ENCODE data around the gene UPB1.

DNA sequence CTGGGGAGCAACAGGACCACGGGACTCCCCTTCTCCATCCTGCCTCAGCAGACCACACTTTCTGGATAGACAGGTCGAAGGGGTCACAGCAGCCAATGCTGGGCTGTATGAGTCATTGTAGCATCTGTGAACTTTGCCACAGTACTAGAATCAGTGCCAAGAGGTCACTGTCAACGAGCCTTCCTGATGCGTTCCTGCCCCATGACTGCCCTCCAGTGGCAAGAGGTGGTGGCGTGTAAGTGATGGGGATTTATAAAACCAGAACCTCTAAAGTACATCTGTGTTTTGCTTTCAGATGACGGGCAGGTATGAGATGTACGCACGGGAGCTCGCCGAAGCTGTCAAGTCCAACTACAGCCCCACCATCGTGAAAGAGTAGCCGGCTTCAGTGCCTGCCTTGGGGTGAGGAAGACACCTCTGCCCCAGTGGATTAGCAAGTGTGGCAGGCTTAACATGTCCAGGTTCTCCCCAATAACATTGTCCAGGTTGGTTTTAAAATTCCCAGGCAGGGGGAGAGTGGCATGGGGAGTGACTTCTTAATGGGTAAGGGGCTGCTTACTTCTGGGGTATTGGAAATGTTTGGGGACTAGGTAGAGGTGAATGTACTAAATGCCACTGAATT is 30.4 kb downstream of the UPB1 start:
- TF ChIP-seq, protein P1, sequence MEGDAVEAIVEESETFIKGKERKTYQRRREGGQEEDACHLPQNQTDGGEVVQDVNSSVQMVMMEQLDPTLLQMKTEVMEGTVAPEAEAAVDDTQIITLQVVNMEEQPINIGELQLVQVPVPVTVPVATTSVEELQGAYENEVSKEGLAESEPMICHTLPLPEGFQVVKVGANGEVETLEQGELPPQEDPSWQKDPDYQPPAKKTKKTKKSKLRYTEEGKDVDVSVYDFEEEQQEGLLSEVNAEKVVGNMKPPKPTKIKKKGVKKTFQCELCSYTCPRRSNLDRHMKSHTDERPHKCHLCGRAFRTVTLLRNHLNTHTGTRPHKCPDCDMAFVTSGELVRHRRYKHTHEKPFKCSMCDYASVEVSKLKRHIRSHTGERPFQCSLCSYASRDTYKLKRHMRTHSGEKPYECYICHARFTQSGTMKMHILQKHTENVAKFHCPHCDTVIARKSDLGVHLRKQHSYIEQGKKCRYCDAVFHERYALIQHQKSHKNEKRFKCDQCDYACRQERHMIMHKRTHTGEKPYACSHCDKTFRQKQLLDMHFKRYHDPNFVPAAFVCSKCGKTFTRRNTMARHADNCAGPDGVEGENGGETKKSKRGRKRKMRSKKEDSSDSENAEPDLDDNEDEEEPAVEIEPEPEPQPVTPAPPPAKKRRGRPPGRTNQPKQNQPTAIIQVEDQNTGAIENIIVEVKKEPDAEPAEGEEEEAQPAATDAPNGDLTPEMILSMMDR (IDR thresholded peaks at IDR 0.05): peak; percentile 67; the same call in 1 of the 2 replicates
- TF ChIP-seq NR2C2 (CRISPR knock-in tag; IDR thresholded peaks at IDR 0.05) (no peak), ESRRA (CRISPR knock-in tag; IDR thresholded peaks at IDR 0.05; ENCODE audit: borderline replicate concordance) (no peak), SMAD4 (CRISPR knock-in tag; IDR thresholded peaks at IDR 0.05) (no peak), NFYB (CRISPR knock-in tag; conservative IDR thresholded peaks at IDR 0.05; ENCODE audit: low read depth) (no peak), HMGA2 (CRISPR knock-in tag; IDR thresholded peaks at IDR 0.05) (no peak), ZNF138 (CRISPR knock-in tag; conservative IDR thresholded peaks at IDR 0.05) (no peak), IRF2 (CRISPR knock-in tag; IDR thresholded peaks at IDR 0.05; ENCODE audit: borderline replicate concordance, low read depth) (no peak), TCF7 (CRISPR knock-in tag; IDR thresholded peaks at IDR 0.05; ENCODE audit: low read depth) (no peak), ATF3 (CRISPR knock-in tag; conservative IDR thresholded peaks at IDR 0.05) (no peak)
- TF ChIP-seq, protein P2, sequence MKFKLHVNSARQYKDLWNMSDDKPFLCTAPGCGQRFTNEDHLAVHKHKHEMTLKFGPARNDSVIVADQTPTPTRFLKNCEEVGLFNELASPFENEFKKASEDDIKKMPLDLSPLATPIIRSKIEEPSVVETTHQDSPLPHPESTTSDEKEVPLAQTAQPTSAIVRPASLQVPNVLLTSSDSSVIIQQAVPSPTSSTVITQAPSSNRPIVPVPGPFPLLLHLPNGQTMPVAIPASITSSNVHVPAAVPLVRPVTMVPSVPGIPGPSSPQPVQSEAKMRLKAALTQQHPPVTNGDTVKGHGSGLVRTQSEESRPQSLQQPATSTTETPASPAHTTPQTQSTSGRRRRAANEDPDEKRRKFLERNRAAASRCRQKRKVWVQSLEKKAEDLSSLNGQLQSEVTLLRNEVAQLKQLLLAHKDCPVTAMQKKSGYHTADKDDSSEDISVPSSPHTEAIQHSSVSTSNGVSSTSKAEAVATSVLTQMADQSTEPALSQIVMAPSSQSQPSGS (CRISPR knock-in tag; IDR thresholded peaks at IDR 0.05; ENCODE audit: borderline replicate concordance, low read depth): no peak
- TF ChIP-seq, protein P3, sequence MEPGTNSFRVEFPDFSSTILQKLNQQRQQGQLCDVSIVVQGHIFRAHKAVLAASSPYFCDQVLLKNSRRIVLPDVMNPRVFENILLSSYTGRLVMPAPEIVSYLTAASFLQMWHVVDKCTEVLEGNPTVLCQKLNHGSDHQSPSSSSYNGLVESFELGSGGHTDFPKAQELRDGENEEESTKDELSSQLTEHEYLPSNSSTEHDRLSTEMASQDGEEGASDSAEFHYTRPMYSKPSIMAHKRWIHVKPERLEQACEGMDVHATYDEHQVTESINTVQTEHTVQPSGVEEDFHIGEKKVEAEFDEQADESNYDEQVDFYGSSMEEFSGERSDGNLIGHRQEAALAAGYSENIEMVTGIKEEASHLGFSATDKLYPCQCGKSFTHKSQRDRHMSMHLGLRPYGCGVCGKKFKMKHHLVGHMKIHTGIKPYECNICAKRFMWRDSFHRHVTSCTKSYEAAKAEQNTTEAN (CRISPR knock-in tag; IDR thresholded peaks at IDR 0.05): no peak

Measured in WTC11 (cell line).